C4-2B (cell line): ENCODE data around the gene CCDC186.

Experiments used
- ZFX ChIP-seq: fragments of 450-650 bp; IDR thresholded peaks from 2 replicates; pipeline ENCODE4 v1.6.1; 2017
- TF ChIP-seq, protein P1 (sequence below): fragments of 450-650 bp; conservative IDR thresholded peaks from 2 replicates; pipeline ENCODE4 v1.5.1; 2017; ENCODE audit warnings: mild to moderate bottlenecking

DNA sequence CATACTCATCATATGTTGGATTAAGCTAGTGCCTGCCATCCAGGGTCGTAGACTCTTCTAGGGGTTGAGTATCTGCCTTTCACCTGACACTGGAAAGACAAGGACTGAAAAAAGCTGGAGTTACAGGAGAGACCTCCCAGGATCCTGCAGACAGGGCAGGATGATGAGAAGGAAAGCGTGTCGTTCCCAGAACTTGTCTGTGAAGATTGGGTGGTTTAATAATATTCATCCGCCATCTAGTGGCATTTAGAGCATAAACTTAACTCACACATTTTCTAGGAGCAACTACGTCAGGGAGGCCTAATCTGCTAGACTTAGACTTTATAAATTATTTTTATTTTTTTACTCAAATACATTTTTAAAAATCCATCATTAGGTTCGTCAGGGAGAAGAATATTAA, 70.7 kb downstream of the CCDC186 start:
- TF ChIP-seq ZFX, result no peak
- TF ChIP-seq, protein P1, sequence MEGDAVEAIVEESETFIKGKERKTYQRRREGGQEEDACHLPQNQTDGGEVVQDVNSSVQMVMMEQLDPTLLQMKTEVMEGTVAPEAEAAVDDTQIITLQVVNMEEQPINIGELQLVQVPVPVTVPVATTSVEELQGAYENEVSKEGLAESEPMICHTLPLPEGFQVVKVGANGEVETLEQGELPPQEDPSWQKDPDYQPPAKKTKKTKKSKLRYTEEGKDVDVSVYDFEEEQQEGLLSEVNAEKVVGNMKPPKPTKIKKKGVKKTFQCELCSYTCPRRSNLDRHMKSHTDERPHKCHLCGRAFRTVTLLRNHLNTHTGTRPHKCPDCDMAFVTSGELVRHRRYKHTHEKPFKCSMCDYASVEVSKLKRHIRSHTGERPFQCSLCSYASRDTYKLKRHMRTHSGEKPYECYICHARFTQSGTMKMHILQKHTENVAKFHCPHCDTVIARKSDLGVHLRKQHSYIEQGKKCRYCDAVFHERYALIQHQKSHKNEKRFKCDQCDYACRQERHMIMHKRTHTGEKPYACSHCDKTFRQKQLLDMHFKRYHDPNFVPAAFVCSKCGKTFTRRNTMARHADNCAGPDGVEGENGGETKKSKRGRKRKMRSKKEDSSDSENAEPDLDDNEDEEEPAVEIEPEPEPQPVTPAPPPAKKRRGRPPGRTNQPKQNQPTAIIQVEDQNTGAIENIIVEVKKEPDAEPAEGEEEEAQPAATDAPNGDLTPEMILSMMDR, result peak; percentile 76
